Type B pancreatic cell (in vitro differentiated cells): ENCODE results near the gene PAGE2B. TPM values are rescaled to one million over a fixed set of nuclear protein-coding genes. Genes with fewer than 3 reads are reported as not detected.

ENCODE experiments used
- DNase-seq: peaks from one replicate; pipeline ENCODE4 v3.0.0; 2021; ENCODE audit warnings: mixed read lengths; ENCODE audit not compliant: unreplicated experiment; ENCODE audit errors: extremely low spot score
- H3K27ac Mint-ChIP-seq: 2 replicates; pipeline ENCODE4 v1.8.0; 2021; ENCODE audit warnings: mild to moderate bottlenecking, mixed read lengths
- H3K27me3 Mint-ChIP-seq: 2 replicates; pipeline ENCODE4 v1.8.0; 2021; ENCODE audit warnings: mixed read lengths
- H3K36me3 Mint-ChIP-seq: 2 replicates; pipeline ENCODE4 v1.8.0; 2021; ENCODE audit warnings: mixed read lengths
- H3K4me1 Mint-ChIP-seq: one replicate; pipeline ENCODE4 v1.8.0; 2021; ENCODE audit warnings: mixed read lengths; ENCODE audit not compliant: unreplicated experiment
- H3K4me3 Mint-ChIP-seq: 2 replicates; pipeline ENCODE4 v1.8.0; 2021; ENCODE audit warnings: mild to moderate bottlenecking, mixed read lengths
- H3K9me3 Mint-ChIP-seq: 2 replicates; pipeline ENCODE4 v1.8.0; 2021; ENCODE audit warnings: mixed read lengths
- total RNA-seq: library from RNA; stranded (reverse); gene quantifications from 2 replicates; pipeline ENCODE4 v1.2.1, GENCODE V29; 2021; ENCODE audit warnings: low replicate concordance
- TF ChIP-seq, protein P1 (sequence below): fragments of 200-600 bp; sonication (generic); conservative IDR thresholded peaks from 2 replicates; pipeline ENCODE4 v1.5.0; 2021; ENCODE audit warnings: antibody characterized with exemption, mild to moderate bottlenecking

Gene PAGE2B
- total RNA-seq, 1 donor from 2014 or later = not detected

DNA sequence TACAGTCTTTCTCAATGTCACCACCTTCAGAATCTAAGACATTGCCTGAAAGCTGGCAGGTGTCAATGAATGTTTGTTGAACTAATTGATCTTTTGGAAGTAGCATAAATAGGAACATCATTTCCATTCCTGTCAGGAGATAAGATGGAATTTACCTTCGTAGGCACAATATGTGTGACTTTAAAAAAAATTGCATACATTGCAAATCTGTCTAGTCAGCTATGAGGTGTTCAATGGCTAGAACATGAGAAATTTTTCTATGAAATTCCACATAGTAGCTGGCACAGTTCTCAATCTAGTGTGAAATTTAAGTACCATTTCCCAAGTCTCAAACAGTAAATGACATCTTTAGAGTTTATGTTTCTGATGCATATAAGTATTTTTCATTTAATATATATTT lies 24.3 kb downstream of the PAGE2B start:
- H3K27me3 Mint-ChIP-seq = no peaks in the 10 kb centered on the region
- DNase-seq = no peak
- H3K9me3 Mint-ChIP-seq = no peaks in the 10 kb centered on the region
- H3K36me3 Mint-ChIP-seq = no peaks in the 10 kb centered on the region
- no peak overlapping the region for H3K27ac Mint-ChIP-seq
- no peak overlapping the region for H3K4me3 Mint-ChIP-seq
- H3K4me1 Mint-ChIP-seq = no peaks in the 10 kb centered on the region
- TF ChIP-seq, protein P1, sequence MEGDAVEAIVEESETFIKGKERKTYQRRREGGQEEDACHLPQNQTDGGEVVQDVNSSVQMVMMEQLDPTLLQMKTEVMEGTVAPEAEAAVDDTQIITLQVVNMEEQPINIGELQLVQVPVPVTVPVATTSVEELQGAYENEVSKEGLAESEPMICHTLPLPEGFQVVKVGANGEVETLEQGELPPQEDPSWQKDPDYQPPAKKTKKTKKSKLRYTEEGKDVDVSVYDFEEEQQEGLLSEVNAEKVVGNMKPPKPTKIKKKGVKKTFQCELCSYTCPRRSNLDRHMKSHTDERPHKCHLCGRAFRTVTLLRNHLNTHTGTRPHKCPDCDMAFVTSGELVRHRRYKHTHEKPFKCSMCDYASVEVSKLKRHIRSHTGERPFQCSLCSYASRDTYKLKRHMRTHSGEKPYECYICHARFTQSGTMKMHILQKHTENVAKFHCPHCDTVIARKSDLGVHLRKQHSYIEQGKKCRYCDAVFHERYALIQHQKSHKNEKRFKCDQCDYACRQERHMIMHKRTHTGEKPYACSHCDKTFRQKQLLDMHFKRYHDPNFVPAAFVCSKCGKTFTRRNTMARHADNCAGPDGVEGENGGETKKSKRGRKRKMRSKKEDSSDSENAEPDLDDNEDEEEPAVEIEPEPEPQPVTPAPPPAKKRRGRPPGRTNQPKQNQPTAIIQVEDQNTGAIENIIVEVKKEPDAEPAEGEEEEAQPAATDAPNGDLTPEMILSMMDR = no peak

DNA sequence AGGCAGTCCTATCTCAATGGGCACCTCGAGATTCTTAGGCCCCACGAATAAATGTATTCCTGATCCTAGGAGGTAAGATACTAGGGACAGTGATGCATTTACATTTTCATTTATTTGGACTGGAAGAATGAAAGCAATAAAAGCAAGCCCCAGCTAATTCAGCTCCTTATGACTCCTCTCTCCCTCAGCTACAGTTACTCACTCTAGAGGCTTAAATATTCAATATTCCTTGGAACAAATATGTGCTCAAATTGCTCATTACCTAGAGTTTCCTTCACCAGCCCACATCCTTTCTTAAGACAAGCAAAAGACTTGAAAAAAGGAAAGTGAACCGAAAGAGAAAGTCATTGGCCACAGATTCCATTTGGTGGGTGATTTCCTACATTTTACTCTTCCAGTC lies 27.9 kb downstream of the PAGE2B start:
- H3K27ac Mint-ChIP-seq = no peak overlapping the region
- H3K4me3 Mint-ChIP-seq = no peak overlapping the region
- H3K27me3 Mint-ChIP-seq = no peaks in the 10 kb centered on the region
- H3K4me1 Mint-ChIP-seq = no peaks in the 10 kb centered on the region
- H3K9me3 Mint-ChIP-seq = no peaks in the 10 kb centered on the region
- TF ChIP-seq, protein P1 = no peak
- no peaks in the 10 kb centered on the region for H3K36me3 Mint-ChIP-seq
- DNase-seq = no peak

DNA sequence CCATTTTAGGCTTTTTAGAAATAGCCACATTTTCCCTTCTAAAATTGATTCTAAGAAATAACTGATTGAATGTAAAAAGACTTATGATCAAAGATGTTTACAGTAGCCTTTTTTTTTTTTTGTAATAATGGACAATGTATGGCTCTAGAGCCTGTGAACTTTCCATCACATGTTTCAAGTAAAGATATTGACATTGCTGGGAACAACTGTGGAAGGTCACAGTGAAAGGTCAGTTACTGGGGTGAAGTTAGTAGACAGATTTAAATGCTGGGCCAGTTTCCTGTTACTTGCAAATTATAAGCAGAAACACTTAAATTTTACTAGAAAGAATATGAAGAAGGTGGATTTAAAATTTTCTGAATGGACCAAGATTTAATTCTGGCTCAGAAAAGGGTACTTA lies 32.4 kb downstream of the PAGE2B start:
- Mint-ChIP-seq H3K27ac (no peak overlapping the region), H3K27me3 (no peaks in the 10 kb centered on the region), H3K36me3 (no peaks in the 10 kb centered on the region), H3K4me1 (peaks cover 3% of the 10 kb centered on the region), H3K4me3 (no peak overlapping the region), H3K9me3 (no peaks in the 10 kb centered on the region)
- no peak for DNase-seq
- TF ChIP-seq, protein P1 = no peak

DNA sequence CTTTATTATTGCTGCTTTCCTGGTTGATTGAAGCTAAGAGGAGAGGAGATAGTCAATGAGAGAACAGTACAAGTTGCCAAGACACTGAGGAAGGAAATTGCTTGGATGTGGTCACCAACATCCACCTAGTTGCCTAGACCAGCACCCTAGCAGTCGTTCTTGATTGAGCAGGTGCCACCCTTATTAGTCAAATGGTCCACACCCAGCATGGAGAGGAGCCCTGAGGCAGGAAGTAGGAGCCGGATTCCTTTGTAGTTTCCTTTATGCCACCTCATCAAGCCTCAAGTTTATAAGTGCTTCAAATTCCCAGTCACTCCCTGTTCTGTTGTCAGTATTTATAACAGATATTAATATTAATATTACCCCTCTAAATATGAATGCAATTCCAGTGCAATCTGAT lies 33.1 kb downstream of the PAGE2B start:
- H3K36me3 Mint-ChIP-seq = no peaks in the 10 kb centered on the region
- no peaks in the 10 kb centered on the region for H3K27me3 Mint-ChIP-seq
- no peaks in the 10 kb centered on the region for H3K9me3 Mint-ChIP-seq
- TF ChIP-seq, protein P1 = no peak
- peaks cover 3% of the 10 kb centered on the region for H3K4me1 Mint-ChIP-seq
- no peak overlapping the region for H3K27ac Mint-ChIP-seq
- no peak overlapping the region for H3K4me3 Mint-ChIP-seq
- DNase-seq = no peak

DNA sequence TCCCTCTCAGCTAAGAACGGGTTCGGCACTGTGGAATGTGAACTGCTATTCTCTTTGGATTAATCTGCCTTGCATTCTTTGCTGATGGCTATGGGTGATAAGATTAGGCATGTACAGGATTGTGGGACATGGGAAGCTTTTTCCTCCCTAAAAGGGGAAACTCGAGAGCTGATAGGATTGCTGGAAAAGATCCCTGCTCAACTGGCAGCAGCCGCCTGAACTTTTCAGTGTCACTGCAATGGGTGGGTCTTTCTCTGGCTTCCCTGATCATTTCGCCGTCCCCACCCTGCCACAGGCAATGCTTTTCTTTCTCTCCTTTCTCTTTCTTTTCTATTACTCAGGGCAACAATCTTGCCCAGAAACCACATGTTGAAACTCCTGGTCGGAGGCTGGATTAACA lies 34.5 kb downstream of the PAGE2B start:
- TF ChIP-seq, protein P1 = no peak
- Mint-ChIP-seq H3K9me3 (no peaks in the 10 kb centered on the region), H3K36me3 (no peaks in the 10 kb centered on the region), H3K27me3 (no peaks in the 10 kb centered on the region), H3K4me3 (no peak overlapping the region), H3K27ac (no peak overlapping the region), H3K4me1 (peaks cover 3% of the 10 kb centered on the region)
- DNase-seq = no peak
